ENCODE measurements around the gene GALNT2. TPM values are rescaled to one million over a fixed set of nuclear protein-coding genes. Genes with fewer than 3 reads are reported as not detected.

The GALNT2 gene
- total and polyA plus RNA-seq, 9 of the 15 experiments (the other 6 are each of a cell fraction or from before 2014, with no cell fraction given) = 1.6 to 106 (median 51.9) TPM

- DNase-seq (ENCODE audit: extremely low read depth in 1 of 4, low spot score in 3 of 4) (peak in 3 of 4 experiments; percentile 41 to 66 (median 60)), FAIRE-seq (no peak), ATAC-seq (peak; percentile 75)
- peaks cover 40% of the 10 kb centered on the region; the same call in 2 of the 3 replicates for H3K36me3 ChIP-seq (ENCODE audit: control insufficient read depth, insufficient read depth, low read length)
- intact Hi-C loops (cut with micrococcal nuclease) = no loop called here
- POLR2A ChIA-PET = interaction anchor here (0.6 to 1.6 kb wide), 7 partner anchors 8 to 62 kb away, joined by 3 to 8 read pairs (median 3); no protein-coding TSS in a partner anchor
- H3K4me1 ChIP-seq (replicated peaks in 1 of 2; ENCODE audit: control insufficient read depth in 2 of 2, insufficient read depth in 2 of 2, low read length in 2 of 2) = peaks cover 33 to 34% of the 10 kb centered on the region in 2 experiments; a peak in 4 of 5 replicates
- H3K9me1 ChIP-seq (ENCODE audit: control insufficient read depth, insufficient read depth, low read length) = peaks cover 6% of the 10 kb centered on the region
- H3K79me2 ChIP-seq (ENCODE audit: control insufficient read depth, insufficient read depth, low read length) = peaks cover 89% of the 10 kb centered on the region
- in situ Hi-C loops (cut with MboI) = no loop called here
- CTCF ChIA-PET (ENCODE audit: low intra/inter-chr PET ratio) = no interaction called here
- 28% methylated on average over 7 of the region's 7 CpGs for WGBS (ENCODE audit: insufficient coverage, low coverage, missing lambda C conversion rate)
- peaks cover 23% of the 10 kb centered on the region for H4K20me1 ChIP-seq (replicated peaks; ENCODE audit: control insufficient read depth, insufficient read depth, low read length)
- H3K4me3 ChIP-seq = no peak overlapping the region
- H3K9ac ChIP-seq (ENCODE audit: insufficient read depth in 1 of 2, low read depth in 2 of 2, low read length in 2 of 2) = peak overlapping the region in 1 of 2 experiments; percentile 79; a peak in 2 of 4 replicates
- no peak overlapping the region for H2AFZ ChIP-seq (ENCODE audit: low read depth, low read length)
- H3K27ac ChIP-seq (ENCODE audit: extremely low read depth, low read depth, low read length) = no peak overlapping the region
- H3K27me3 ChIP-seq (ENCODE audit: control insufficient read depth in 2 of 2, insufficient read depth in 2 of 2, low read length in 2 of 2) = no peaks in the 10 kb centered on the region
- BruUV-seq (replicated peaks) = no TSS peak
- no peak overlapping the region for H3K4me2 ChIP-seq (ENCODE audit: insufficient read depth, low read length)
- no peaks in the 10 kb centered on the region for H3K9me3 ChIP-seq (replicated peaks; ENCODE audit: control insufficient read depth, insufficient read depth, low read depth, low read length)
- TF ChIP-seq NELFE (IDR thresholded peaks at IDR 0.05; ENCODE audit: insufficient read depth, insufficient read length) (no peak), CBFA2T3 (IDR thresholded peaks at IDR 0.05) (peak; percentile 70), CXXC5 (CRISPR knock-in tag; IDR thresholded peaks at IDR 0.05) (0 out of 2 replicates have a peak, but pooled peaks have one; percentile 32), STAT6 (CRISPR knock-in tag; IDR thresholded peaks at IDR 0.05) (no peak), MAX (CRISPR knock-in tag; IDR thresholded peaks at IDR 0.05) (peak; percentile 19; the same call in 1 of the 2 replicates), ETV6 (IDR thresholded peaks at IDR 0.05; ENCODE audit: borderline replicate concordance in 1 of 2, low read depth in 2 of 2, low read length in 1 of 2) (no peak), ETV6 (CRISPR knock-in tag; IDR thresholded peaks at IDR 0.05; ENCODE audit: borderline replicate concordance) (no peak), ZNF740 (CRISPR knock-in tag; IDR thresholded peaks at IDR 0.05) (peak; percentile 86), ZNF740 (tag; IDR thresholded peaks at IDR 0.05) (peak in 1 of 2 experiments; percentile 59; a peak in 1 of 4 replicates), TEAD4 (IDR thresholded peaks at IDR 0.05; ENCODE audit: low read length) (0 out of 2 replicates have a peak, but pooled peaks have one; percentile 29), TEAD4 (CRISPR knock-in tag; IDR thresholded peaks at IDR 0.05; ENCODE audit: borderline replicate concordance) (no peak), ZNF263 (CRISPR knock-in tag; IDR thresholded peaks at IDR 0.05; ENCODE audit: borderline replicate concordance) (0 out of 2 replicates have a peak, but pooled peaks have one; percentile 17), ZKSCAN3 (CRISPR knock-in tag; IDR thresholded peaks at IDR 0.05) (no peak), CBFA2T2 (conservative IDR thresholded peaks at IDR 0.05) (peak; percentile 49), BCOR (IDR thresholded peaks at IDR 0.05) (no peak)
- TF ChIP-seq, protein P1, sequence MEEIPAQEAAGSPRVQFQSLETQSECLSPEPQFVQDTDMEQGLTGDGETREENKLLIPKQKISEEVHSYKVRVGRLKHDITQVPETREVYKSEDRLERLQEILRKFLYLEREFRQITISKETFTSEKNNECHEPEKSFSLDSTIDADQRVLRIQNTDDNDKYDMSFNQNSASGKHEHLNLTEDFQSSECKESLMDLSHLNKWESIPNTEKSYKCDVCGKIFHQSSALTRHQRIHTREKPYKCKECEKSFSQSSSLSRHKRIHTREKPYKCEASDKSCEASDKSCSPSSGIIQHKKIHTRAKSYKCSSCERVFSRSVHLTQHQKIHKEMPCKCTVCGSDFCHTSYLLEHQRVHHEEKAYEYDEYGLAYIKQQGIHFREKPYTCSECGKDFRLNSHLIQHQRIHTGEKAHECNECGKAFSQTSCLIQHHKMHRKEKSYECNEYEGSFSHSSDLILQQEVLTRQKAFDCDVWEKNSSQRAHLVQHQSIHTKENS (CRISPR knock-in tag; IDR thresholded peaks at IDR 0.05) = no peak
- TF ChIP-seq, protein P2, sequence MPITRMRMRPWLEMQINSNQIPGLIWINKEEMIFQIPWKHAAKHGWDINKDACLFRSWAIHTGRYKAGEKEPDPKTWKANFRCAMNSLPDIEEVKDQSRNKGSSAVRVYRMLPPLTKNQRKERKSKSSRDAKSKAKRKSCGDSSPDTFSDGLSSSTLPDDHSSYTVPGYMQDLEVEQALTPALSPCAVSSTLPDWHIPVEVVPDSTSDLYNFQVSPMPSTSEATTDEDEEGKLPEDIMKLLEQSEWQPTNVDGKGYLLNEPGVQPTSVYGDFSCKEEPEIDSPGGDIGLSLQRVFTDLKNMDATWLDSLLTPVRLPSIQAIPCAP (CRISPR knock-in tag; IDR thresholded peaks at IDR 0.05; ENCODE audit: borderline replicate concordance) = no peak
Measured at GRCh38 chr1:230112131-230112701, 45.2 kb downstream of the GALNT2 start.

Measured in K562 (cell line).